ENCODE data around the gene CACNB2.
"Not testable (repeated sequence)": the region's sequence is repeated elsewhere in the genome, so short reads cannot be mapped to it uniquely, and the experiment has no call there.

The CACNB2 gene

DNA sequence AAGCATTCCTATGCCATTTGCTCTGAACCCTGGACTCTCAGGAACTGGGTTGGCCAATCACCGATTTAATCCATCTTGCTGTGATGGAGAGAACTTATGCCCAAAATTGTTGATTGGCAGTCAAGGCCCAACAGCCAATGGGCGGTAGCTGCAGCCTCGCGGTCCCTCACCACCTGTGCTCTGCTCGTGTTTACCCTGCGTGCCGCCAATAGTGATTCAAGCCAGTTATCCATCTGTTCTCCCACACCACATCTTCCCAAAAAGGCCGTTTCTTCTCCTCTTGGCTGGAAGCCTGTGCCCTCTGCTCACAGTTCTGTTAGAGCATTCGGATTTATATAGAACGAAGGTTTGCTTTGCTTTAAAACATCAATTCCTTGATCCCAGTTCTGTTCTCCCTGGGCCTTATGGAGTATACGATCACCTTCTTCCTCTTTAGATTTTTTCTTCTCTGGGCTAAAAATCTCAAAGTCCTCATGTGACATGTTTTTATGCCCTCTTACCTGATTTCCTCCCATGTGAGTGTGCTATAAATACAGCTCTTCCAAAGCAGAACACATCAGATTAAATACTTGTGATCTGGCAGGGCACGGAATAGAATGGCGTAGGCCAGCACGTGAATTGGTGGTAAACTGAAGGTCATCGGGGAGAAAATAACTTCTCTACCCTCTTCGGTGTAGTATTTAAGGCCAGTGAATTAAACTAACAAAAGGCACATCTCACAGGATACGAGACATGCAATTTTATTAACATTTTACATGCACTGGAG is 298.3 kb downstream of the CACNB2 start:
- no peak for DNase-seq (ENCODE audit: low read depth in 2 of 2, low spot score in 1 of 2)

DNA sequence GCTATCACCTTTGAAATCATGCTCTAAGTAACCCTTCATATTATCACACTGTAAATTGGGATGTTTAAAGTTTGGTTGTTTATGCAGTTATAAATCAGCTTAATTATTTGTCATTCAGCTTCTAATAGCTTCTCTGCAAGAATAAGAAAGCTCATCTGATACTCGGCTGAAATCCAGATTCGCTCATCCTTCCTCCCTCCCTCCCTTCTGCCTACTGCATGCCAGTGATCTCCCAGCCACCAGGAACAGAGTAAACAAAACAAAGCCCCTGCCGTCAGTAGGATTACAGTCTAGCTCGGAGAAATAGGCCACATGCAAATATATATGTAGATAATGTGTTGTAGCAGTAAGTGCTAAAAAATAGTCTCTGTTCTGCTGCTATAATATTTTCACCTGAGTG is 299.4 kb downstream of the CACNB2 start:
- no peak for DNase-seq (ENCODE audit: low read depth in 2 of 2, low spot score in 1 of 2)

DNA sequence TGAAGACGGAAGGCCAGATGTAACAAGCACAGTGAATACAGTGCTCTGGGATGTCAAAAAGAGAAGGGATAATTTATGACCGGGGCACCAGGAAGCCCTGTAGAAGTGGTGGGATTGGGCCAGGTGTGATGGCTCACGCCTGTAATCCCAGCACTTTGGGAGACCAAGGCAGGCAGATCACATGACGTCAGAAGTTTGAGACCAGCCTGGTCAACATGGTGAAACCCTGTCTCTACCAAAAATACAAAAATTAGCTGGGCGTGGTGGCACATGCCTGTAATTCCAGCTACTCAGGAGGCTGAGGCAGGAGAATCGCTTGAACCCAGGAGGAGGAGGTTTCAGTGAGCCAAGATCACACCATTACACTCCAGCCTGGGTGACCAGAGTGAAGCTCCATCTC is 305.4 kb downstream of the CACNB2 start:
- not testable (repeated sequence) for DNase-seq (ENCODE audit: low read depth in 2 of 2, low spot score in 1 of 2)

DNA sequence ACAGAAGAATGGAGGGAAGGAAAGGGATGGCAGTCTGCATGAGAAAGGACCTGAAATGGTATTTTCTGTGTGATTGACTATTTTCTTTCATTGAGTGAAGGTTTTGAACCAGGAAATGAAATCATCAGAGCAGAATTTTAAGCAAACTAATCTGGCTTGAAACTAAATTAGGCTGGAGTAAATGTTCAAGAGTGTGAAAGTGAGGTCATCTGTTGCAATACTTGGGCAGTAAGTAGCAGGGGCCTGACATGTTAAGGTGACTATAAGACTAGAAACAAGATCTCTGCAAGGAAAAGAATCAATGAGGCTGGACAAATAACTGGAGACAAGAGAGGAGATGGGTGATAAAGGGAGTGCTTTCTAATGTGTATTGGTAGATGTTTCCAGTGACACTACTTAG is 306.0 kb downstream of the CACNB2 start:
- no peak for DNase-seq (ENCODE audit: low read depth in 2 of 2, low spot score in 1 of 2)

DNA sequence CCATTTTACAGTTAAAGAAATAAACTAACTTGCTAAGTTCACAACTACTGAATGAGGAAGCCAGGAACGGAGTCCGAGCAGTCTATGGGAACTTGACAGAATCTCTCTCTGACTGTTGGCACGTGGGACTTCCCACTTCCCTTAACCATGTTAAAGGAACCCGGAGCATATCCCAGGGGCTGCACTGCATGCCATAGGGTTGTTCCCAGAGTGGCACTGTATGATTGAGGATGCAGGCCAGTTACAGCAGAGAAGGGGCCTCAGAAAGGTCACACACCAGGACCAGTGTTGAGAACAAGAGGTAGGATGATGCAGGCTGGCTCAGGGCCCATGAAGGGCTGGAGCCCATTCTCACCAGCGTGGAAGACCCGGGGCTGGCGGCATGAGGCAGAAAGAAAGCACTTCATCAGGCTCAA is 309.4 kb downstream of the CACNB2 start:
- DNase-seq (ENCODE audit: low read depth in 2 of 2, low spot score in 1 of 2): no peak

DNA sequence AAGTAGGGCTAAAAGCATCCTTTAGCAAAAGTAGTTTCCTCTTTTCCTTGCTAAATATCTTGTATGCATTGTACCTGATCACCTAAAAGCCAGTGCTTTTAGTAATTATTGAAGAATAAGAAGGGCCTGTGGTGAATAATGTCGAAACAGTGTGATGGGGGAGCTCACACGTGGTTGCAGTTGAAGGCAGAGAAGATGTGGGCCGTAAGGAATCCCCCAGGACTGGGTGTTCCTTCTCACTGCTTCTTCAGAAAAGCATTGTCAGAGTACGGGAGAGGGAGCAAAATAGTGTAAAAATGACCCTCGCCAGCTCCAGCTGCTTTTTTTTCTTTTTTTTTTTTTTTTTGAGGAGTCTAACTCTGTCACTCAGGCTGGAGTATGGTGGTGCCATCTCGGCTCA is 310.1 kb downstream of the CACNB2 start:
- DNase-seq (ENCODE audit: low read depth in 2 of 2, low spot score in 1 of 2): no peak

DNA sequence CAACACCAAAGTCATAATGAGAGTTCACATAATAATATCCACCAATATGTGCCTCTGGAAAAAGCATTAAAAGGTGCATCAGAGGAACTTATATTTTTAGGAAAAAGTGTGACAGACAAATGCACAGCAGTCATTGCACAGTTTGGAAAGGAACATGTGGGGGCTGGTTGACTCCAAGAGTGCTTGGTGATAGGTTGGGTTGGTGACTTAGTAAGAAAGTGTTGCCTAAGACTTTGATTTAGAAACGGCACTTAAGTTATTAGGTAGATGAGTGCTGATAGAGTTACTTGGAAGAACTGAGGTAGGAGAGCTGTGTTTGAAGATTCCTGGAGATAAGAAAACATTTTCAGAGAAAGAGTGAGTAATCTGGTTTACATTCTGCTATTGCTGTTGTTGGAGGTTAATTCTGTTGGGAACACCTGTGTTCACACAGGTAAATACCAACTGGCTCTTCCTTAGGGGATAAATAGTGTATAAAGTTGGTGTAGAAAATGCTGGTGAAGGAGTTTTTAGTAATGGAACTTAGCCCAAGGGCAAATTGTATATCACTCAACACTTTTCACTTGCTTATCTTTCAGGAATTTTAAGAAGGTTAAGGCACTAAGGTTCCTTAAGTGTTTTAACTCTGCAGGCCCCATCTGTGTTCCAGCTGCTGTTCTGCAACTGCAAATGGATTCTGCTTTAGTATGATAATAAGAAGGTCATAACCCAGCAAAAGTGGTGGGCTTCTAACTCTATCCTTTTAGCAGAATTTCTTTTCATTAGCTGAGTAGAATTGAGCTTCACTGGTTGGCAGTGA is 315.1 kb downstream of the CACNB2 start:
- no peak for DNase-seq (ENCODE audit: low read depth in 2 of 2, low spot score in 1 of 2)

DNA sequence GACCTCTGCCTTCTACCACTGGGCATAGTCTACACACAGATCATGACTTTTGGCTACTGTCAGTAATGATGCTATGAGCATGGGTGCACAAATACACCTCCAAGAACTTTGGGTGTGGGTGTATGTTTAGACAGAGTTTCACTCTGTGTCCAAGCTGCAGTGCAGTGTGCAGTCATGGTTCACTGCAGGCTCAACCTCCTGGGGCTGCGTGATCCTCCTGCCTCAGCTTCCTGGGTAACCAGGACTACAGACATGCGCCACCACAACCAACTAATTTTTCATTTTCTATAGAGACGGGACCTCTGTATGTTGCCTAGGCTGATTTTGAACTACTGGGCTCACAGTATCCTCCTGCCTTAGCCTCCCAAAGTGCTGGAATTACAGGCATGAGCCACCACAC is 316.8 kb downstream of the CACNB2 start:
- DNase-seq (ENCODE audit: low read depth in 2 of 2, low spot score in 1 of 2): no peak

DNA sequence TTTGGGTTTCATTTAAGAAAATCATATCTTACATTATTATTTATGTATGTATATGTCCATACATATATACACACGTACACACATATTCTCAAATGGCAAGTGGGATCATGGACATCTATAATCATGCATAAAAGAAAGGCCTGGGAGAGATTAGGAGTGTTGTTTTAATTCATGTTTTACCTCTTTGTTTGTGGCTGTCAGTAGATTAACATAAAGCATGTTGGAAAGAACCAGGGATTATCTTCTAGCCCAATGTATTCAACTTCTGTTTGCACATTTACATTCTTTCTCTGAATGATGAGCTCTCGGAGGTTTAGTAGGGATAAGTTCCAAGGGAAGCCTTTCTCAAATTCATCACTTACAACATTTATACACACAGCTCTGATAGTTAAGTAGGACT is 319.8 kb downstream of the CACNB2 start:
- DNase-seq (ENCODE audit: low read depth in 2 of 2, low spot score in 1 of 2): no peak

DNA sequence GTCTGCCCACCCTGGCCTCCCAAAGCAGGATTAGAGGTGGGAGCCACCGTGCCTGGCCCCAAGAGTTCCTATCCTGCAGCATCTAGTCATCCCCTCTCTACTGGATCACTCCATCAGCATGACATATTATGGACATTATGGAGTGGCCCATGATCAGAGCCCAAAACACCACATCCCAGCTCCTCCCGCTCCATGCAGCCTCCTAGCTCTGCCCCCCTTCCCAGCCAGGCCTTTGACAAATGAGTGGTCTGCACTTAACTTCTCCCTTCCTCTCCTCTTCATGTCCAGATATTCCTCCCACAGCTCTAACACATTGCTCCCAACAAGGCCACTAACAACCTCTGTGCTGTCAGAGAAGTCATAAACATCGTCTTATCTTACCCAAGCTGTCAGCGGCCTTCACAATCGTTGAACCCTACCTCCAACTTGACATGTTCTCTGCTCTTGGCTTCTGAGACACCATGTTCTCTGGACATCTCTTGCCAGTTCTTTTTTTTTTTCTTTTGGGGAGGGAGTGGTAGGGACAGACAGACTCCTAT is 323.5 kb downstream of the CACNB2 start:
- no peak for DNase-seq (ENCODE audit: low read depth in 2 of 2, low spot score in 1 of 2)

DNA sequence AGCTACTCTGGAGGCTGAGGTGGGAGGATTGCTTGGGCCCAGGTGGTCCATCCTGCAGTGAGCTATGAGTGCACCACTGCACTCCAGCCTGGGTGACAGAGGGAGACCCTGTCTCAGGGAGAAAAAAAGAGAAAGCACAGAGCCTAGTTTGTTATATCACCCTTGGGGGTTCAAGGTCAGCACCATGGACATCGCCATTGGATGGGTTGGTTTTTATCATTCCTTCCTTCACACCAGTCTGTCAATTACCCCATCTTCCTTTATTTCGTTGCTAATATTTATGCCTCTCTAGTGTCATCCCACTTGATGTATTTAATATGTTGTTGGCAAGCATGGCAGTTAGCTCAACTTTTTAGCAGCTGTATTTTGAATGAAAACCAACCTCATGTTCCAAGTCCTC is 328.9 kb downstream of the CACNB2 start:
- no peak for DNase-seq (ENCODE audit: low read depth in 2 of 2, low spot score in 1 of 2)

DNA sequence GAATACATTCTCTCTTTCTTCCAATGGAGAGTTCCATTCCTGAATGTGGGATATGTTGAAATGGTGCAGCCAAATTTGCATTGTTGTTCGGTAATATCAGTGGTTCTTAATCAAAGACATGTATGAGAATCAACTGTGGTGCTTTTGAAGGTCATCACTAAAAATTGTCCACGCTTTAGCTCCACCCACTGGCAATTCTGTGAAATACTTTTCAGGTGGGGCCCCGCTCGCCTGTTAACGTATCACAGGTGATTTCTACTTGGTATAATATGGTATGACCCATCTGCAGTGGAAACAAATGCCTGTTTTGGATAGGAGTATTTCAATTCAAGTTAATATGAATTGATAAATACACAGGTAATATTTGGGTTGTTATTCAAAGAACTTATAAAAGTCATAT is 332.8 kb downstream of the CACNB2 start:
- DNase-seq (ENCODE audit: low read depth in 2 of 2, low spot score in 1 of 2): no peak

DNA sequence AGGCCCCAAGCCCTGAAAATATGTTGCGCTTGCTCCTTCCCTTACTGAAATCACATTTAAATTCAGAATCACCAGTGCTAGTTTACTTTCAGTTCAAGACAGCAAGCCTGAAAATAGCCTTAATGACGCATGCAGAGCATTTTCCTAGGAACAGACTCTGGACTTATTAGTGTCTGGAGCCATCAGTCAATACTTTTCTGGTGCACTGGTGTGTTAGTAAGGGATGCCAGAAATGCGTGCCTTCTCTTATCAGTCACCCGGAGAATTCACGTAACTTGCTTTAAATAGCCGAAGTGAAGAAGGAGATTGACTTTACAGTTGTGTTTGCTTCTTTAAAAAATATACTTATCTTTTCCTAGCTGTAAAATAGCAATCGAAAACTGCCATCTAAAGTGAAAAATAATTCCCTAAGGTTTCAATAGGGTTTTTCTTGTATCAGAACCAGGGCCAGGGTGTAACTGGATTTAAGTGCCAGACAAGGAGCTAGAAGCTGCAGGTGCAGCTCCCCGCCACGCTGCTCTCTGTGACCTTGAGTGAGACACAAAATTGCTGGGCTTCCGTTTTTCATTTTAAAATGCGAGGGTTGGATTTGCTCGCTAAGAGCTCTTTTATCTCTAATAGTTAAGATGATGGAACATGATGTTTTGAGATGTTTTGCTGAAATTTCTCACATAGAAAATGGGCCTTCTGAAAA is 333.3 kb downstream of the CACNB2 start:
- DNase-seq (ENCODE audit: low read depth in 2 of 2, low spot score in 1 of 2): no peak

DNA sequence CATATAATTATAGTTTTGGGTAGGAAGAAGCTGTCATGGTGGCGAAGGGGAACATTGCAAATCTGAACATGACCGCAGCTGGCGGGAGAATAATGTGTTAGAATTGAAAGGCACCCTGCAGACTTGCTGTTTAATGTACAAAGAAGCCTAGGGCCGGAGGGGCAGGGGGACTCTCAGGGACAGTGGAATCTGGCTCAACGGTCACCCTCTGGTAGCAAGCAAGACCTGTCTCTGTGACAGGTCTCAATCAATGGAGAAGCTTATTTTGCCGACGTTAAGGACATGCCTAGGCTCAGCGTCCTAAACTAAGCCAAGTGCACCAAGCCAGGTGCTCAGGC is 333.9 kb downstream of the CACNB2 start:
- DNase-seq (ENCODE audit: low read depth in 2 of 2, low spot score in 1 of 2): no peak

DNA sequence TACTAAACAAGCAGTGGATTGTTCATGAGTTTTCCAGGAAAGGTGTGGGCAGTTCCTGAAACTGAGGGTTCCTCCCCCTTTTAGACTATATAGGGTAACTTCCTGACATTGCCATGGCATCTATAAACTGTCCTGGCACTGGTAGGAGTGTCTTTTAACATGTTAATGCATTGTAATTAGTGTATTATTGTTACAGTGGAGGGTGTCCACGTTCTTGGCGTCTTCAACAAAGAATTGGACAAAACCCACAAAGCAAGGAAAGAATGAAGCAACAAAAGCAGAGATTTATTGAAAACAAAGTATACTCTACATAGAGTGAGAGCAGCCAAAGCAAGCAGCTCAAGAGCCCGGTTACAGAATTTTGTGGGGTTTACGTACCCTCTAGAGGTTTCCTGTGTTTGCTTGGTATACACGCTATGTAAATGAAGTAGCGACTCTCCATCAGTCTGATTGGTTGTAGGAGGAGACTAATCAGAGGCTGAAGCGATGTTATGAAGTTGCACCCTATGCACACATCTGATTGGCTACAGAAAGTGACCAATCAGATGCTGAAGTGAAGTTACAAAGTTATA is 335.9 kb downstream of the CACNB2 start:
- DNase-seq (ENCODE audit: low read depth in 2 of 2, low spot score in 1 of 2): no peak

DNA sequence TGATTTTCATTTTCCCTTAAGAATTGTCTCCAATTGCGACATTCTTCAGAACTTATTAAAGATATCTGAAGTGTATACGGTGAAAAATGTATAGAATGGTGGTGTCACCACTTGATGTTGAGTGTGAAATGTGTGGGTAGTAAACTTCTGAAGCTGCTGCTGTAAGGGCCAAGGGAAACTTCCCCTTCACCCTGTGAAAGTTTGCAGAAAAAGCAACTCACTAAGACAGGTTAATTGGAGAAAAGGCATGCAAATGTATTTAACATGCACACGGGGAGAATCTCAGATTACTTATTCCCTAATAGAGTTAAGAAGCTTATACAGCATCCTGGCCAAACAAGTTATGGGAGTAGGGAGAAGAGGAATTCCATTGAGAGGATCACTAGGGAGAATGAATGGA is 338.1 kb downstream of the CACNB2 start:
- no peak for DNase-seq (ENCODE audit: low read depth in 2 of 2, low spot score in 1 of 2)

DNA sequence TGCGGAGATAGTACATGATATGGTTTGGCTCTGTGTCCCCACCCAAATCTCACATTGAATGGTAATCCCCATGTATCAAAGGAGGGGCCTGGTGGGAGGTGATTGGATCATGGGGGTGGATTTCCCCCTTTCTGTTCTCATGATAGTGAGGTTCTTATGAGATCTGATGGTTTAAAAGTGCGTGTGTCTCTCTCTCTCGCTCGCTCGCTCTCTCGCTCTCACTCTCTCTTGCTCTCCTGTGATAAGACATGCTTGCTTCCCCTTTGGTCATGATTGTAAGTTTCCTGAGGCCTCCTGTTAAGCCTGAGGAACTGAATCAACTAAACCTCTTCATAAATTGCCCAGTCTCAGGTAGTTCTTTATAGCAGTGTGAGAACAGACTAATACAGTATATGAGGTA is 339.3 kb downstream of the CACNB2 start:
- DNase-seq (ENCODE audit: low read depth in 2 of 2, low spot score in 1 of 2): no peak

DNA sequence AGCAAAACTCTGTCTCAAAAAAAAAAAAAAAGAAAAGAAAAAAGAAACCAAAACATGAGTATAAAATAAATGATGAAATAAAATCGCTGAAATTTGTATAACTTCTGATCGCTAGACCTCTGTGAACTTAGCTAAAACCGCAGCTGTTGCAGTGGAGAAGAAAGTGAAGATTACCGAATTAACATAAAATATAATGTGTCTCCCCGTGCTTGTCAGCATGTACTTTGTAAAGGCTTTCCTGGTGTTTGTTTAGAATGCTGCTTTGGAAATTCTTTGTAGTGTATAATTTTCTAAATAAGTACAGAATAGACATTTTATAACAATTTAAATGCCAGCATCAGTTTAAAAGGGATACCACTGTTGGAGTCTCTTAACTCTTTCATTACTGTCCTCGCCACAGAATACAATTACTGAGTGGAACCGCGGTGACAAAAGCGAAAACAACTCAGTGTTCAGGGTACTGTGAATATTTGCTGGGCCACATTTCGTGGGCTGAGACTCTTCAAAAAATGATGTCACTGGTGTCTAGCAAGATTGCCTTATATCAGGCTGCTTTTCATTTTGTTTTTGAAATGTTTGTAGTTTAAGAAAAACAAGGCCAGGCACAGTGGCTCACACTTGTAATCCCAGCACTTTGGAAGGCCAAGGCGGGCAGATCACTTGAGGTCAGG is 343.4 kb downstream of the CACNB2 start:
- no peak for DNase-seq (ENCODE audit: low read depth in 2 of 2, low spot score in 1 of 2)

DNA sequence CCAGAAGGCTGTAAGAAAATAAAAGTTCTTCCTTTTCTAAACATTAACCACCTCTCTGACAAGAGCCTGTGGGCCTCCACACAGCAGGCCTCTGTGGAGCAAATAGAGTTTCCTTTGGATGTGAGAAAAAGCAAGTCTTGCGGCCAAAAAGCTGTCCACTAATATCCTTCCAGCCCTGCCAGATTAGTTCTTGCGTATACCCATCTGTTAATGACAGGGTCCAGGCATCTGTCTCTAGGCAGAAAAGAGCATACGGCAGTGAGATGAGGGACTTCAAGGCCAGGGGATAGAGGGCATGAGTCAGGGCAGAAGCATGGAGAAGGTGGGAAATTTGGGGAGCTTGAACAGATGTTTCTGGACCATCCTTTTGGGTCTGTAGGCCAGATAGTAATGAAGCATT is 346.2 kb downstream of the CACNB2 start:
- DNase-seq (ENCODE audit: low read depth in 2 of 2, low spot score in 1 of 2): no peak

DNA sequence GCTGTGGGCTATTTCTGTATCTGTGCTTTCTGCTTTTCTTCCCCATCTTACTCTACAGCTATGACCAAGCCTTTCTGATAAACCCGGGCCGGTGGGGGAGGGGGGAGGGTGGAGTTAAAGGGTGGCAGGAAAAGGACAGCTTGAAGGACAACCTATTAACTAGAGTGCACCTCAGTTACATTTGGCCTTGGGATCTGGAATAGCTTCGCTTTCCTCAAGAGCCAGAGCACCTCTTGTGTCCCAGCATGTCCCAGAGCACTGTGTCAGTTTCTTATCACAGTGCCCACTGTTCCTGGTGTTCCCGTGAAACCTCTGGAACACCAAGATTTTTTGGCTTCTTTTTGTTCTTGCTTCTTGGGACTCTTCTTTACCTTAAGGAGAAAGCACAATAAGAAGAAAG is 350.5 kb downstream of the CACNB2 start:
- no peak for DNase-seq (ENCODE audit: low read depth in 2 of 2, low spot score in 1 of 2)

DNA sequence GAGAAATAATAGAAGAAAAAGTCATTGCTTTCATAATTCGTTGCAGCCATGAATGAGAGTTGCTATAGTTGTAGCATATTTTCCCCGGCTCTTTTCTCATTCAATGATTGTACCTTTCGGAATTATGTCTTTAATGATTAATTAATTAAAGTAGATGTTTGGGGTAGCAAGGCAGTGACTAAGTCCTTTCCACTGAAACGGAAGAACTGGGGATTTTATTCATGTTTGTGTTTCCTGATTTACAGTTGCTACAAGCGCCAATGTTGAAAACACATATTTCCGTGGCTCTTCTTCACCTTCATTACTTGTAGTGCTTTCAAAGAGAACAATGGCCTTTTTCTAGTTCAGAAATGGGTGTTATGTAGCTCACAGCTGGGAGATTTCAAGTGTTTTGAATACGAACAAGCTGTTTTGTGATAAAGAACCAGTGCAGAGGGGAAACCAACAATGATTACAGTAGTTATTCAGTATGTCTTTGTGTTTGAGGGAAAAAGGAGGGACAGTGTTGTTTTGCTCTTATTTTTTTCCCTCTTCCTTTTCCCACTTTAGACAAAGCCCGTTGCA is 357.7 kb downstream of the CACNB2 start:
- DNase-seq (ENCODE audit: low read depth in 2 of 2, low spot score in 1 of 2): no peak

Measured in stimulated activated CD8-positive, alpha-beta memory T cell treated with anti-CD3 and anti-CD28 coated beads, Interleukin-4, amount 100 ng/mL, for 4 hours (primary cell).